ENCODE data around the gene JCAD. TPM values are rescaled to one million over a fixed set of nuclear protein-coding genes. Genes with fewer than 3 reads are reported as not detected.

Gene JCAD
- total and polyA plus RNA-seq, 11 donors, result 10.4 to 51.7 (median 21.8) TPM

DNA sequence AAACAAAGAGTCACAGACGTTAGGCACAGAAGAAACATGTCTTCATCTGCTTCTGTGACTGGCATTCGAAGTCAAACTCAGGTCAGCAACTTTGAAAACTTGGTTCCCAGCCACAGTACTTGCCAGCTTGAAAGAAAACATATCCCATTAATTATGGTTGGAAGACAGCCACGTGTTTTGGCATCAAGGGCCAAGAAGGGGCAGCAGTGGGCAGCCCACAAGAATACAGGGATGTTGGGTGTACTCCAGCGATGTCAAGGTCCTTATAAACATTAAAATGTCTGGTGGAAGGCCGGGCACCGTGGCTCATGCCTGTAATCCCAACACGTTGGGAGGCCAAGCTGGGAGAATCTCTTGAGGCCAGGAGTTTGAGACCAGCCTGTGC is 29.5 kb downstream of the JCAD start:
- TF ChIP-seq, protein P1, sequence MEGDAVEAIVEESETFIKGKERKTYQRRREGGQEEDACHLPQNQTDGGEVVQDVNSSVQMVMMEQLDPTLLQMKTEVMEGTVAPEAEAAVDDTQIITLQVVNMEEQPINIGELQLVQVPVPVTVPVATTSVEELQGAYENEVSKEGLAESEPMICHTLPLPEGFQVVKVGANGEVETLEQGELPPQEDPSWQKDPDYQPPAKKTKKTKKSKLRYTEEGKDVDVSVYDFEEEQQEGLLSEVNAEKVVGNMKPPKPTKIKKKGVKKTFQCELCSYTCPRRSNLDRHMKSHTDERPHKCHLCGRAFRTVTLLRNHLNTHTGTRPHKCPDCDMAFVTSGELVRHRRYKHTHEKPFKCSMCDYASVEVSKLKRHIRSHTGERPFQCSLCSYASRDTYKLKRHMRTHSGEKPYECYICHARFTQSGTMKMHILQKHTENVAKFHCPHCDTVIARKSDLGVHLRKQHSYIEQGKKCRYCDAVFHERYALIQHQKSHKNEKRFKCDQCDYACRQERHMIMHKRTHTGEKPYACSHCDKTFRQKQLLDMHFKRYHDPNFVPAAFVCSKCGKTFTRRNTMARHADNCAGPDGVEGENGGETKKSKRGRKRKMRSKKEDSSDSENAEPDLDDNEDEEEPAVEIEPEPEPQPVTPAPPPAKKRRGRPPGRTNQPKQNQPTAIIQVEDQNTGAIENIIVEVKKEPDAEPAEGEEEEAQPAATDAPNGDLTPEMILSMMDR (IDR thresholded peaks at IDR 0.05), result no peak
- Histone ChIP-seq H3K9me3 (no peaks in the 10 kb centered on the region), H3K27ac (peak overlapping the region in 10 of 12 donors; percentile 4 to 83 (median 69)), H3K27me3 (peaks cover 0 to 48% (median 0%) of the 10 kb centered on the region in 9 donors), H3K4me3 (no peak overlapping the region), H3K36me3 (peaks cover 0 to 47% (median 6%) of the 10 kb centered on the region in 9 donors), H3K4me1 (peaks cover 5 to 59% (median 43%) of the 10 kb centered on the region in 12 donors)
- WGBS, 4 donors, result 55 to 70% (median 64%) methylated on average over 6 to 7 of the region's 7 CpGs
- DNase-seq (no peak), ATAC-seq (no peak)
- intact Hi-C loops (cut with DNase I), result loop anchor here in 3 of 10 donors (5.0 to 10.0 kb wide), 2 partner anchors 155 to 157 kb away; no protein-coding TSS in a partner anchor

DNA sequence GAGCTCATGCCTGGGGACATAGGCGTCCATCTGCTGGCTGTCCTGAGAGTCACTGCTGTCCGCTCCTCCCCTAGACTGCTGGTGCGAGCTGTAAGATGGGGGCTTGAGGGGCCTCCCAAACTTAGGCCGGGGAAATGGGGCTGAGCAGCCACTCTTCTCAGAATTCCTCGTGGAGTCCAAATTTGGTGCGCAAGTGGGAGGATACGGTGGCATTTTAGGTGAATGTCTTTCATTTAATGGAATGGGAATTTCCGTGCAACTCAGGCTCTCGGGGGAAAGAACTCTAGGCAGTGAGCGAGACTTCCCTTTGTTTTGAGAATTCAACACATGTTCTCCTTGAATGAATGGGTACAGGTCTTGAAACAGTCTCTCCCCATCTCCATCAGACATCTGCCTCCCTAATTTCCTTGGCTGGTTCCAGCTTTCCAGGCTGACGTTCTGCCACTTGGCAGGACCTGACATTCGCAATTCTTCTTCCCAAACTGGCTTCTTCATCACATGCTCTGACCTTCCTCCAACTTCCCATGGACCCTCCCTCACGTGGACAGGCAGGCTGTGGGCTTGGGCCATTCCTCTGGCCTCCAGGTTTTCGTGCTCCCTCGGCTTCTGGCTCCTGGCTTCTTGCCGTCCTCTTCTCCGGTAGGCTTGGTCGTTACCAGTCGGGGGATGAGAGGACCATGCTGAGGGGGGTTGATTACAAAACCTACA is 30.1 kb downstream of the JCAD start:
- TF ChIP-seq, protein P1 (IDR thresholded peaks at IDR 0.05), result no peak
- TF ChIP-seq POLR2A (IDR thresholded peaks at IDR 0.05), result no peak
- peaks cover 5 to 54% (median 41%) of the 10 kb centered on the region in 12 donors for H3K4me1 ChIP-seq

DNA sequence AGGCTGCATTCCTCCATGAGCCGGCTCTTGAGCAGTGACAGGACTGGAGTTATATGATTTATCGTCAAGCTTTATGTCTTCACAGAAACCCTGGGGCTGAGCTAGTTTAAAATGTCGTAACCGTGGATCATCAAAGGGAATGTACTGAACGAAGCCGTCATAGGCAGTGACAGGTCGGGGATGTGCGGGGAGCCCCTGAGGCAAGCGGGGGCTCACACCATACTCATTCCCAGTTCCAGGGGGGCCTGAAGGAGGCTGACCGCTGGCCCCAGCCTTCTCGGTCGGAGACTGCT is 30.7 kb downstream of the JCAD start:
- H3K36me3 ChIP-seq, result peaks cover 0 to 50% (median 6%) of the 10 kb centered on the region in 9 donors
- no peak overlapping the region for H3K4me3 ChIP-seq
- no peak for TF ChIP-seq POLR2A (IDR thresholded peaks at IDR 0.05)
- TF ChIP-seq, protein P1 (IDR thresholded peaks at IDR 0.05), result no peak
- intact Hi-C loops (cut with DNase I), result loop anchor here in 2 of 10 donors (1.0 to 10.0 kb wide), 3 partner anchors 21 to 159 kb away; no protein-coding TSS in a partner anchor
- peaks cover 0 to 36% (median 0%) of the 10 kb centered on the region in 9 donors for H3K27me3 ChIP-seq
- no peak for DNase-seq
- ATAC-seq, result no peak
- no peaks in the 10 kb centered on the region for H3K9me3 ChIP-seq
- WGBS, 4 donors, result 77 to 92% (median 77%) methylated on average over 12 of the region's 12 CpGs
- peak overlapping the region; percentile 49 to 86 (median 72) for H3K27ac ChIP-seq
- peaks cover 5 to 49% (median 41%) of the 10 kb centered on the region in 12 donors for H3K4me1 ChIP-seq

More for the DNA sequence above, 30.1 kb downstream of the JCAD start:
- DNase-seq (no peak), ATAC-seq (no peak)
- H3K27ac ChIP-seq, result peak overlapping the region; percentile 49 to 86 (median 72)
- no peak overlapping the region for H3K4me3 ChIP-seq
- H3K36me3 ChIP-seq, result peaks cover 0 to 47% (median 6%) of the 10 kb centered on the region in 9 donors
- H3K9me3 ChIP-seq, result no peaks in the 10 kb centered on the region
- H3K27me3 ChIP-seq, result peaks cover 0 to 42% (median 0%) of the 10 kb centered on the region in 9 donors
- 73 to 79% (median 74%) methylated on average over 18 to 19 of the region's 19 CpGs for WGBS, 4 donors
- intact Hi-C loops (cut with DNase I), result loop anchor here in 2 of 10 donors (5.0 to 10.0 kb wide), 2 partner anchors 155 to 158 kb away; no protein-coding TSS in a partner anchor

DNA sequence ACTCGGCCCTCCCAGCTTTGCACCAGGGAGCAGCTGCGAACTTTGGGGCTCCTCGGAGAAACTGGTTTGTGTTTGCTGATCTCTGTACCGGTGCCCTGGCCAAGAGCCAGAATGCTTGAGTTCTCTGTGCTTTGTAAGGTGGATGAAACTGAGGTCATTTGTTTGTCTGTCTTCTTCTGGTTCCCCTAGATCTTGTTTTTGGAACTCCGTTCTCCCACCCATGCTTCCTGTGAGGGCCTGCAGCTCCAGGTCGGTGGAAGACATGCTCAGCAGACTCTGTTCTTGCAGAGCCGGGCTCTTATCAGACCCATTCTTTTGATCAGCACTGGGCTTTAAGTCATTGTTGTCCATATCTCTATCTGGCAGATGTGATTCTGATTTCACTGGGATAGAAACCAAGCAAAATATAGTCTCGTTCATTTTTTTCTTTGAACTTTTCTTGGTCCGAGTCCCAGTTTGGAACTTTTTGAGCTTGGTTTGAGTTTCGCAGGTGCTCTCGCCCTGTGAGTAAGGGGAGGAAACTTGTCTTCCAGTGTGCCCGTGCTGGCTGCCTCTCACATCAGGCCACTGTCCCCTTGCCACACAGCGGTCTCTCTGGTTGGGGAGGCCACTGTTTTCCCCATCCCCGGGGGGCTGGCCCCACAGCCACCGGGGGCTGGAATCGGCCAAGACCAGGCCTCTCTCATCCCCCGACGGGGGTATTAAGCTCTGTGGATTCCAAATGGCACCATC is 31.2 kb downstream of the JCAD start:
- no peak for TF ChIP-seq POLR2A (IDR thresholded peaks at IDR 0.05)
- TF ChIP-seq, protein P1 (IDR thresholded peaks at IDR 0.05), result no peak
- H3K36me3 ChIP-seq, result peaks cover 0 to 52% (median 6%) of the 10 kb centered on the region in 9 donors
- peaks cover 5 to 49% (median 41%) of the 10 kb centered on the region in 12 donors for H3K4me1 ChIP-seq
- WGBS, 4 donors, result 44 to 66% (median 59%) methylated on average over 18 of the region's 18 CpGs
- H3K4me3 ChIP-seq, result peak overlapping the region in 2 of 12 donors; percentile 10 to 35
- DNase-seq (peak in 4 of 5 donors; percentile 61 to 72 (median 72)), ATAC-seq (peak; percentile 77 to 83 (median 81))
- H3K9me3 ChIP-seq, result no peaks in the 10 kb centered on the region
- intact Hi-C loops (cut with DNase I), result loop anchor here in 2 of 10 donors (1.0 to 10.0 kb wide), 3 partner anchors 21 to 159 kb away; no protein-coding TSS in a partner anchor
- peak overlapping the region; percentile 56 to 88 (median 78) for H3K27ac ChIP-seq
- H3K27me3 ChIP-seq, result peaks cover 0 to 31% (median 0%) of the 10 kb centered on the region in 9 donors
